Left renal cortex interstitium (tissue), 4 donors: ENCODE results near the gene HK1. TPM values are rescaled to one million over a fixed set of nuclear protein-coding genes. Genes with fewer than 3 reads are reported as not detected.

Source experiments
- DNase-seq, 4 donors: peaks; one replicate each; pipeline ENCODE4 v3.0.0-alpha.2; 2013; ENCODE audit warnings: low read depth in 4 of 4, low spot score in 2 of 4, missing footprints in 1 of 4
- polyA plus RNA-seq, 4 donors: library from polyadenylated mRNA; unstranded; fragments of 120-200 nt; gene quantifications; one replicate each; pipeline ENCODE4 v1.2.1, GENCODE V29; 2013; ENCODE audit not compliant: insufficient read length in 4 of 4

Gene HK1
- polyA plus RNA-seq, 4 donors = 46.3 to 56.6 (median 53.8) TPM

- DNase-seq = no peak
Observed at GRCh38 chr10:69366738-69367137, 88.4 kb downstream of the HK1 start.

DNA sequence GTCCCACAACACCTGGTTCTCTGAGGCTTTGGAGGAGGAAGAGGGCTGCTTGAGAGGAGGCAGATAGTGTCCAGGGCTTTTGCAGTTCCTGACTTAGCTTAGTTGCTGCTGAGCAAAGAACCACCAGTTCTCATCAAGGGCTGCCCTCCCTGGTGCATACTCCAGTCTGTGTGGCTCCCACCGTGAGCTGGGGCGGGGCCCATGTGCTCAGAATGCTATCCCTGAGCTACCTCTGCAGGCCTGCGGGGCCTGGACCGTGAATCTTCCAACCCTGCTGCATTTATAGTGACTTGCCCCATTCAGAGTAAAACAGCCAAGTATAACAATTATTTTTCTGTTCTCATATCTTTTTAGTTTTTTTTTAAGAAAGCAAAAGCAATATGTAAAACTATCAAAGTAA is 89.2 kb downstream of the HK1 start:
- no peak for DNase-seq

DNA sequence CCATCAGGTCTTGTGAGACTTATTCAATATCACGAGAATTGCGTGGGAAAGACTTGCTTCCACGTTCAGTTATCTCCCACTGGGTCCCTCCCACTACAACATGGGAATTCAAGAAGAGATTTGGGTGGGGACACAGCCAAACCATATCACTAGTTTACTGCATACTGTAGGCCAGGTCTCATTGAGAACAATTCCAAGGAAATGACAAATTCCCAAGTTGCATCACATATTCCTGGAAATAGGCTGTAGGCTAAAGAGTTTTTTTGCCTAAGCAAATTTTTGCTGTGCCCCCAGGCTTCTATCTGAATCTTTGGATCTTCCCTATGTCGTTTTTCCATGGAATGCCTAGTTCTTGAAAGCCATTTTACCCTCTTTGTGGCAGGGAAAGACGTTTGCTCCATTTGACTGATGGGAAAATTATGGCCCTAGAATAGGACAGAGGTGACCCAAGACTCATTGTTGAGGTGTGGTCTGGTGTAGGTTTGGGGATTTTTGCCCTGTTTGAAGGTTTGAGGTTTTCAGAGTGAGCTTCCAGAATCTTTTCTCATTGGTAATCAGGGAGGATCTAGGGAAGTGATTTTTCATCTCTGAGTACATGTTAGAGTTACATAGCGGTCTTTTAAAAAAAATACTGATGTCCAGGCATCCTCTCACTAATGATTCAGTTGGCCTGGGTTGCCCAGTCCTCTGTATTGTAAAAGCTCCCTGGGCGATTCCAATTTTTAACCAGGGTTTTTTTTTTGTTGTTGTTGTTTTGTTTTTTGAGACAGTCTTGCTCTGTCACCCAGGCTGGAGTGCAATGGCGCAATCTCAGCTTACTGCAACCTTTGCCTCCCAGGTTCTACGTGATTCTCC is 94.1 kb downstream of the HK1 start:
- DNase-seq = no peak

- no peak for DNase-seq
Observed at GRCh38 chr10:69374242-69374641, 95.9 kb downstream of the HK1 start.

GRCh38 chr10:69374931-69375306 is 96.6 kb downstream of the HK1 start:
- DNase-seq = no peak

DNA sequence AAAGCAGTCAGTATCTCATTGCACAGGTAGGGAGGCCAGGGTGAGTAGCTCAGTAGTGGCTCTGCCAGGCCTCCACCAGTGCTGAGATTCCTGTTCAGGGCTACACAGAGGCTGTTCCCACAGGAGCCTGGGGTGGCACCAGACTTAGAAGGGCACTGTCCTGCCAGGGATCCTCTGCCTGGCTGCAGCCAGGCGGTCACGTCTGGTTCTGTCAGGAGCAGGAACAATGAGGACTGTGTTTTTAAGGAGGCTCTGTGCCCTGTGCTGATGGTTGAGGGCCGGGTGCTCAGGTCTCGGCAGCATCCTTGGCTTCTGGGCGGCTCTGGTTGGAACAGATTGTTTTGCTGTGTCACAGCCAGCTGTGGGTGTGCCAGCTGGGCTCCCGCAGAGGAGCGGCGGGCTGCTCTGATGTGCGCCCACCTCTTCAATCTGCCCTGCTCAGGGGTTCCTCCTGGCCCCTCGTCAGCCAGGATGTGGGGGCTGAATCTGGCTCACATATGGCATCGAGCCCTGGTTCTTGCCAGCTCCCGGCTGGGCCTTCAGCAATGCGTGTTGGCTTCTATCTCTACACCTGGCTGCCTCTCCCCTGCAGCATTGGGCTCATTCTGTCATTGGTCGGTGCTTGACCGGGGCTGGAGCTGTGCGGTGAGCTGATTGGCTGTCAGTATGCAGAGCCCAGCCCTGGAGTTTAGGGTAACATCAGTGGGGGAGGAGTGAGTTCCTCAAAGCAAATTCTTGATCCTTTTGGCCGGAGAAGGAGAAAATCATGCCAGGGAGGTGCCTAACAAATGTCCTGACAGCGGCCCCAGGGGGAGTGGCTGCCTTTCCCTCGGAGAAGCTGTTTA is 97.2 kb downstream of the HK1 start:
- DNase-seq = peak in 2 of 4 donors; percentile 26 to 37

DNA sequence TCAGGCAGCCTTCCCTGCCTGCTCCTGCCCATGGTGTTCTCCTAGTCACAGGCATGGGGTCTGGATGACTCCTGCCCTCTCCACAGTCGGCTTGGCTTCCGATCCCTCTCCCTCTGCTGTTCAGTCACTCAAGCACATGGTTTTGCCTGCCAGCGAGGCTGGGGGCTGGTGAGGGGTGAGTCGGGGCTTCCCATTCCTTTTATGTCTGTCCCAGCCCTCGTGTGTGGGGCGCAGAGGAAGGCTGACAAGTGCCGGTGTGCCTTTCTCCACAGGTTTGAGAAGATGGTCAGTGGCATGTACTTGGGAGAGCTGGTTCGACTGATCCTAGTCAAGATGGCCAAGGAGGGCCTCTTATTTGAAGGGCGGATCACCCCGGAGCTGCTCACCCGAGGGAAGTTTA is 98.4 kb downstream of the HK1 start:
- no peak for DNase-seq

GRCh38 chr10:69377191-69377590 is 98.9 kb downstream of the HK1 start:
- no peak for DNase-seq

DNA sequence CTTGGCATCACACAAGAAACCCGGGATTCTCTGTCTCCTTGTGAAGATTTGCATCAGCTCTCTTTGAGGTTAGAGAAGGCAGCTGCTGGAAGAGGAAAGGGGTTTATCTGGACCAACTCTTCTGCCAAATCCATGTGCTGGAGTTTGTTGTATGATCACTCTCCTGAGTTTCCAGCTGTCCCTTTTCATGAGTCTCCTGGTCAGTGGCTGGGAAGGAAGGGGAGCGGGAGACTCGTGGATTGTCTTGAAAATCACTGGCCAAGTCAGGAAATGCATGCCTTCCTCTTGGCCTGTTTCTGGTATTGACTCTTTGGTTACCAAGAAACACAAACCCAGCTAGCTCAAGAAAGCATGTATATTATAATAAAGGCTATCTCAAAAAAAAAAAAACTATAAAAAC is 99.6 kb downstream of the HK1 start:
- DNase-seq = no peak

DNA sequence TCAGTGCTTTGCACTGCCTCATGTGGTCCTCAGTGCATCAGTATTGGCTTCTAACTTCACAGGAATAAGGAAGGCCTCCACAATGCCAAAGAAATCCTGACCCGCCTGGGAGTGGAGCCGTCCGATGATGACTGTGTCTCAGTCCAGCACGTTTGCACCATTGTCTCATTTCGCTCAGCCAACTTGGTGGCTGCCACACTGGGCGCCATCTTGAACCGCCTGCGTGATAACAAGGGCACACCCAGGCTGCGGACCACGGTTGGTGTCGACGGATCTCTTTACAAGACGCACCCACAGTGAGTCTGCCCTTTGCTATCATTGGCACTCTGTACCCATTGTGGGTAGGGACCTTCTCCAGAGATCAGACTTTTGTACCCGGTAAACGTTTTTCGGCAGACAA is 101.5 kb downstream of the HK1 start:
- no peak for DNase-seq

DNA sequence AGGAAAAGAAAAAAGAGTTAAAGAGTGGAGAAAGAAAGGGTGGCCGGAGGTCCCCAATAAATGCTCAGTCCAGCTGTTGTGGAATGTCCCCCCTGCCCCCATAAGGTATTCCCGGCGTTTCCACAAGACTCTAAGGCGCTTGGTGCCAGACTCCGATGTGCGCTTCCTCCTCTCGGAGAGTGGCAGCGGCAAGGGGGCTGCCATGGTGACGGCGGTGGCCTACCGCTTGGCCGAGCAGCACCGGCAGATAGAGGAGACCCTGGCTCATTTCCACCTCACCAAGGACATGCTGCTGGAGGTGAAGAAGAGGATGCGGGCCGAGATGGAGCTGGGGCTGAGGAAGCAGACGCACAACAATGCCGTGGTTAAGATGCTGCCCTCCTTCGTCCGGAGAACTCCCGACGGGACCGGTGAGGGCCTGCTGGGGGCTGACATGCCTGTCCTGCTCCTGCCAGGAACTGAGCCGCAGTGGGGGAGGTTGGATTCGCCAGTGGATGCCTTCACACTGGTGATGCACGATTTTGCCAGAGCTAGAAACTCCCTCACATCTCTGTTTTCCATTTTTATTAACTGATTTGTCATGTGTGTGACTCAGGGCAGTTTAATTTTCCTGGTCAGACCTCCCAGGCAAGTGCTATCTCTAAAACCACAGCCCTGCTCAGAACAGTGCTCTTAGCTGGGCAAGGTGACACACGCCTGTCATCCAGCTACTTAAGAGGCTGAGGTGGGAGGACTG is 104.3 kb downstream of the HK1 start:
- DNase-seq = no peak

GRCh38 chr10:69383558-69383957 is 105.3 kb downstream of the HK1 start:
- no peak for DNase-seq

DNA sequence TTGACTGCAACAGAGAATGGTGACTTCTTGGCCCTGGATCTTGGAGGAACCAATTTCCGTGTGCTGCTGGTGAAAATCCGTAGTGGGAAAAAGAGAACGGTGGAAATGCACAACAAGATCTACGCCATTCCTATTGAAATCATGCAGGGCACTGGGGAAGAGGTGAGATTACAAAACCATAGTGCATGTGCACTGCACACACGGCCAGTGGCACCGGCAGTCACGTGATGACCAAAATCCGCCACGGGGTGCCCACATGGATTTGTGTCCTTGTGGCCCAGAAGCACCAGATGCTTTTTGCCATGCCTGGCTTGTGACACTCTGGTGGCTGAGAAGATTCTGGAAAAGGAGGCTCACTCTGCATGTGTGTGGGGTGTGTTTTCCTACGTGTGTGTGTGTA is 106.0 kb downstream of the HK1 start:
- DNase-seq = no peak

DNA sequence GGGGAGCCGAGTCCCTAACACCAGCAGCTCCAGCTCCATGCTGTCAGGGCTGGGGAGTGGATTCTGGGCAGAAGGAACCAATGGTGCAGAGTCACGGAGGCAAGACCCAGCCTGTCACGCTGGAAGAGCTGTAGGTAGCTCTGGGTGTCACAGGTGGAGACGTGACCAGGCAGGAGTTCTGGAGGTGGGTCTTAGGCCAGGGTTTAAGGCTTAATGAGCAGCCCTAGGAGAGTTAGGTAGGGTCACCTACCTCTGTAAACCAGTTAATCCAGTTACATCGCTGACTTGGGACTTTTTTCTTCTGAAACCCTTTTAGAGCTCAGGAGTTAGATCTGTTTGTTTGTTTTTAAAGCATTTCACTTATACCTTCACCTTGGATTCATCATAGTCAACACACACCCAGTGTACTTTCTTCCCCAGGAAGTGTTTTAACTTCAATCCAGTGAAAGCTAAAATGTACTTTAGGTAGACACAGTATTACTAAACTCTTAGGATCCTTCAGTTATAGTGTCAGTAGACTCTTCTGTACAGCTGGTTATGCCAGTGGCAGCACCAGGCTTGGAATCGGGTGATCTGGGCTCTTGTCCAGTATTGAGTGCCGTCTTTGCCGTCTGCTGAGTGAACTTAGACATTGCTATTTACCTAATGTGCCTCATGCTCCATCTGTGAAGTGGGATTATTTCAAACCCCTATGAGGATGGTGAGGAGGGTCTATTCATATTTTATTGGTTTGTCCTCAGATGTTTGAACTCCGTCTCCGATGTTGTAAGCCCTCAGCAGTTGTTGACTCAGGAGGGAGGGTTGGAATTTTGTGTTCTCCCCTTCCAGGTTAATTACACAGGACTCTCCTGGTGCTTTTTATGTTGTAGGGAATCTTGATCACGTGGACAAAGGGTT is 107.4 kb downstream of the HK1 start:
- DNase-seq = no peak

DNA sequence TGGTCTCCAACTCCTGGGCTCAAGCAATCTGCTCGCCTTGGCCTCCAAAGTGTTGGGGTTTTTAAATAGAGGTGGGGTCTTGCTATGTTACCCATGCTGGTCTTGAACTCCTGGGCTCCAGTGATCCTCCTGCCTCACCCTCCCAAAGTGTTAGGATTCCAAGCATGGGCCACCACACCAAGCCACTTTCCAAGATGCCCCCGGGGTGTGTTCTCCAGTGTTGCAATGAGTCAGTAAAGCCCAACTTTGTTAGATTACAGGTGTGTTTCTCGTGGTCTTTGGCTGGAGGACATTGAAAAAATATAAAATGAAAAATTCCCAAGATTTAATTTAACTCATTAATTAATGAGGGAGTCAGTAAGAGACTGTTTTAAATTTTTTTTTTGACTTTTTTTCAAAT is 109.2 kb downstream of the HK1 start:
- DNase-seq = no peak

DNA sequence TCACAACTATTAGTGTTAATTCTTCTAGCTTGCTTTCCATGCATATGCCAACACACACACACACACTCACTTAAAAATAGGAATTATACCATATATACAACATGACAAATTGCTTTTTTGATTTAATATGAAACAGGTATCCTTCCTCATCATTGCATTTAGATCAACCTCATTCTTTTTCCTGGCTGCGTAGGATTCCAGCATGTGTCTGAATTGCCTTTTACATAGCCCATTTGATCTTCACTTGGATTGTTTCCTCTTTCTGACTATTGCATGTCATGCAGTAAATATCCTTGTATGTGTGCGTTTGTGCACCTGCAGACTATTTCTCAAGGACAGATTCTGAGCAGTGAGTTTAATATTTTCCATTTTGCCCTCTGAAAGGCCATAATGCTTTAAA is 110.2 kb downstream of the HK1 start:
- no peak for DNase-seq

- no peak for DNase-seq
Observed at GRCh38 chr10:69389827-69390490, 111.7 kb downstream of the HK1 start.

DNA sequence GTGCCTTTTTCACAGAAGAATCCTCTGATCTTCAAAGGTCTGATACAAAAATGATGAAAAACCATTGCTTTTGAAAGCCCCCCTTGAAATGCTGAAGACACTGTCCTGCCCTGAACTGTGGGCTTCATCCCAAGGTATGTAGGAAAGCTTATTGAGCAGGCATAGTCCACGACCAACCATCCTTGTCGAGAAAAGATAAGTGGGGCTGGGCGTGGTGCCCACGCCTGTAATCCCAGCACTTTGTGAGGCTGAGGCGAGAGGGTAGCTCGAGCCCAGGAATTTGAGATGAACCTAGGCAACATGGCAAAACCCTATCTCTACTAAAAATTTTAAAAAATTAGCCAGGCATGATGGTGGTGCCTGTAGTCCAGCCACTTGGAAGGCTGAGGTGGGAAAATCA is 112.9 kb downstream of the HK1 start:
- DNase-seq = no peak

DNA sequence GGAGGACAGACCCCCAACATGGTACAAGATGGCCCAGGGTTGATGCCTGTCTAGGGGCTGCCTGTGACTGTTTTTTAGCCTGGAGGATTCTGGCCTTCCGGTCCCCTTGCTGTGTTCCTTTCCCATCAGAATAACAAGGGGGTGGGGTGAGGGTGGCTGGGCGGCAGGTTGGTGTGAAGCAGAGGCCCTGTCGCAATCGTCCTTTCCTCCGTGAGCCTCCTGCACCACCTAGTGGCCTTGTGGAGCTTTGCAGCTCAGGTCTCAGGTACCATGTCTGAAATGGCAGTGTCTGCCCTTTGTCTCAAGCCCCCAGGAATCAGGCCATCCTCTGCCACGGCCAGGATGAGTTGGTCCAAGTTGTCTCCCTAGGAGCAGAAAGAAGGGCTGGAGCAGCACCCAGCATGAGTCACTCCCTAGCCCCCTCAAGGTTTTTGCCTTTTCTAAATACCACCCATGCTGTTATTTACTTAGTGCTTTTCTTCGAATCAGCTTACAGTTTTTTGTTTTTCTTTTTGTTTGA is 114.2 kb downstream of the HK1 start:
- DNase-seq = peak in 3 of 4 donors; percentile 65 to 75 (median 67)
